GM12874 (cell line): Measurements from ENCODE around the gene GPR160.
A peak's percentile ranks its signal among the peaks of the same experiment; 100 is the strongest.

Source experiments
- CTCF ChIP-seq: IDR thresholded peaks from 2 replicates; pipeline ENCODE4 v1.5.1; 2011; ENCODE audit warnings: low read depth, mild to moderate bottlenecking, control low read depth, low read length, moderate library complexity; ENCODE audit not compliant: insufficient read depth

Gene GPR160

DNA sequence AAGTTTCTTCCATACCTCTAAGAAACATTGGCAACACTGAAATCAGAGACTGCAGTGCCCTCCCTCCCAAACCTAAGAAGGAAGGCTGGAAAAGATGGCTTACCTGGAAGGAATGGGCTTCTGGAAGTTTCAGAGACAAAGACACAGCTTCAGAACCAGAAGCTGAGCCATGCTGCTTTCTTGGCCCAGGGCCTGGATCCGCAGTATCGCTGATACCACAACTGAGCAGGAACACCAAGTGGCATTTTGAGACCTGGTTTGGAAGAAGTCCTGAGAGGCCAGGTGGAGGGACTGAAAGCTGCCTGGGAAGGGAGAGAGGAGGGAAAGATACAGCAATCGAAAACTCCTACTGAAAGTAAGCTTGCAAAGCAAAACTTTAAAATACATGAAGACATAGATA, 19.8 kb downstream of the GPR160 start:
- TF ChIP-seq CTCF: no peak

DNA sequence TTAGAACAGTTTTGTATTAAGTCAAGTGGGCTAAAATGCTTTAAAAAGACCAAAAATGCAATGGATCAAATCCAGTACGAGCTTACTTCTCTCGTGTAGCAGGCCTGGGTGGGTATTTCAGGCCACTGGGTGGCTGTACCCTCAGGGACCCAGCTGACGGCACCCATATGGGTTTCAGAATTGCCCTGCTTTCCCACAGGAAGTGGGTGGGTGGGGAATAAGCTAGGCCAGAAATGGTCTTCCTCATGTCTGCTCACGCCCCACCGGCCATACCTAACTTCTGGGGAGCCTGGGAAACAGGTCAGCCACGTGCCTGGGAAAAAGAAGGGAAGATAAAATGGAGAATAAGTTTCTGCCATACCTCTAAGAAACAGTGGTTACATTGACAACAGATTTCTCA, 20.3 kb downstream of the GPR160 start:
- TF ChIP-seq CTCF: no peak

DNA sequence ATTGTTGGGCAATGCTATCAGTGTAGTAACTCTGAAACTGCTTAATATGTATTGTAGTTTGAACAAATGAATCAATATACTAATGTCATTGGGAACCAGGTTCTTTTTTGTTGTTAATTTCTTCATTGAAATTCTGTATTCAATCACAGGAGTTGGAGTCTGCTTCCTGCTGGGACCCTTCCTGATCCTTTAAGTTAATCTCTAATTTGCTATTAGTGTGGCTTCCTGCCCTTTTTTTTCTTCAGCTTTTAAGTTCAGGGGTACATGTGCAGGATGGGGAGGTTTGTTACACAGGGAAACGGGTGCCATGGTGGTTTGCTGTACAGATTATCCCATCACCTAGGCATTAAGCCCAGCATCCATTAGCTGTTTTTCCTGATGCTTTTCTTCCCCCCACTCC, 21.7 kb downstream of the GPR160 start:
- TF ChIP-seq CTCF: no peak

DNA sequence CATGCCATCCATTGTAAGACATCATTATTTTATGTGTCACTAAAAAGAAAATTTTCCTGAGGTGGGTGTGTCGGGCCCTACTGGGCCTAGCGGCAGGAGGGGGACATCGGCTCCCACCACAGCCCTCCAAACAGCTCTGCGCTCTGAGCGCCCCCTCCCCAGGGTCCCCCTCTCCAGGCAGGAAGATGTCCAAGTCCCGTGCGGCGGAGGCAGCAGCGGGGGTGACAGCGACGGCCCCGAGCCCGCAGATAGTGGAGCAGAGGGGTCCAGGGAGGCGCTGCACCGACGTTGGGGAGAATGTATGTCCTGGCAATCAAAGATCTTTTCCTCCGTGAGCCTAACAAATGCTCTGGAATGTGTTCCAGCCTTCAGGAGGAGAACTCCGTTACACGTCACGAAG, 24.3 kb downstream of the GPR160 start:
- TF ChIP-seq CTCF: no peak

GRCh38 chr3:170062769-170063168, 25.0 kb downstream of the GPR160 start:
- peak; percentile 26; the same call in 1 of the 2 replicates for TF ChIP-seq CTCF

GRCh38 chr3:170063691-170064090, 25.9 kb downstream of the GPR160 start:
- TF ChIP-seq CTCF: no peak

DNA sequence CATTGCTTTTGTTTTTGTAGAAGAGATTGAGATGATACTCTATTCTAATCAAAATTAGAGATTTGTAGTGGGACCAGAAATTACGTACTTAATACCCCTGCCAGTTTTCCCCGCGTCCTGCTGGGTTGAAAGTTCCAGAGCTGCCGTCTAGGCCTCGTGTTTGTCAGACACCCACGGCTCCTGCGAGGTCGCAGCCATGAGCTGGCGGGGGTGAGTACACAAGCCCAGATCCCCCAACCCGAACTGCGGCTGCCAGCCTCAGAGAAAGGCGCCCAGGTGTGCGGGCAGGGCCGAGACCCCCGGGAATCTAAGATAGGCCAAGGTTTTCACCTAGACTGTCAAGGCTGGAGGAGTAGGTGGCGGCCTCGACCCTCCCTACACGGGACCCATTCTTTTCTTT, 26.3 kb downstream of the GPR160 start:
- no peak for TF ChIP-seq CTCF
